HFFc6 (cell line): ENCODE measurements around the gene TRABD2B. TPM values are rescaled to one million over a fixed set of nuclear protein-coding genes. Genes with fewer than 3 reads are reported as not detected.

Experiments used
- DNase-seq: peaks from one replicate; pipeline ENCODE4 v3.0.0-alpha.2; 2018
- H3K27ac Mint-ChIP-seq: 2 replicates; pipeline ENCODE4 v1.8.0; 2020; ENCODE audit warnings: mild to moderate bottlenecking, mixed read lengths
- H3K27me3 Mint-ChIP-seq: 2 replicates; pipeline ENCODE4 v1.8.0; 2021; ENCODE audit warnings: mild to moderate bottlenecking, moderate library complexity, mixed read lengths; ENCODE audit not compliant: insufficient read depth
- H3K36me3 Mint-ChIP-seq: 2 replicates; pipeline ENCODE4 v1.8.0; 2021; ENCODE audit warnings: low read depth, mixed read lengths
- H3K4me1 Mint-ChIP-seq: 2 replicates; pipeline ENCODE4 v1.8.0; 2020; ENCODE audit warnings: low read depth, mixed read lengths
- H3K4me3 Mint-ChIP-seq: 2 replicates; pipeline ENCODE4 v1.8.0; 2020; ENCODE audit warnings: mild to moderate bottlenecking, moderate library complexity, mixed read lengths
- H3K9me3 Mint-ChIP-seq: 2 replicates; pipeline ENCODE4 v1.8.0; 2020; ENCODE audit warnings: mild to moderate bottlenecking, mixed read lengths
- CTCF ChIP-seq: fragments of 200-600 bp; sonication (generic); IDR thresholded peaks from 2 replicates; pipeline ENCODE4 v1.5.0; 2021; ENCODE audit warnings: antibody characterized with exemption, mild to moderate bottlenecking
- total RNA-seq, 6 experiments: library from RNA; stranded (reverse); fragmentation: NEBNext Ultra II Directional; extraction: Animal tissue kit (Norgen Biotek cat#: 25700); gene quantifications; 2 replicates in 1 of 6; 3 replicates in 5 of 6; pipeline ENCODE4 v1.2.3, GENCODE V29; 2021

The TRABD2B gene
- total RNA-seq, 6 experiments from 2014 or later = not detected

GRCh38 chr1:47852006-47852718 is 145.0 kb downstream of the TRABD2B start:
- DNase-seq = no peak
- TF ChIP-seq CTCF = no peak
- H3K36me3 Mint-ChIP-seq = no peaks in the 10 kb centered on the region
- H3K9me3 Mint-ChIP-seq = peaks cover 18% of the 10 kb centered on the region
- H3K27me3 Mint-ChIP-seq = no peaks in the 10 kb centered on the region
- no peaks in the 10 kb centered on the region for H3K4me1 Mint-ChIP-seq
- H3K4me3 Mint-ChIP-seq = no peak overlapping the region
- no peak overlapping the region for H3K27ac Mint-ChIP-seq

DNA sequence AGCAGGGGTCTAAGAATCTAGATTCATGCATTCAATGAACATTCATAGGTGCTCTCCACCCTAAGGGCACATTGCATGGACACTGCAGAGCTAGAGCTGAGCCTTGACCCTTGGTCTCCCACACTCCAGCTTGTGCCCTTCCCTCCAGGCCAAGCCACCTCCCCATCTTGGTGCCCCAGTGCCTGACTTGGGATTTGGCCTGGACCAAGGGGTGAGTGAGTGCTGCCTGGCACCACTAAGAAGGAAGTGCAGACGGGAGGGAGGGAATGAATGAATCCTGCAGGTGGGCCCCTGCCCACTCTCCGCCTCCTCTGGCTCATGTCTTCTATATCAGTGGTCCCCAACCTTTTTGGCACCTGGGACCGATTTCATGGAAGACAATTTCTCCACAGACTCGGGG is 146.7 kb downstream of the TRABD2B start:
- Mint-ChIP-seq H3K9me3 (peaks cover 25% of the 10 kb centered on the region), H3K27ac (no peak overlapping the region), H3K36me3 (no peaks in the 10 kb centered on the region), H3K4me1 (no peaks in the 10 kb centered on the region), H3K27me3 (no peaks in the 10 kb centered on the region), H3K4me3 (no peak overlapping the region)
- no peak for TF ChIP-seq CTCF
- DNase-seq = no peak

DNA sequence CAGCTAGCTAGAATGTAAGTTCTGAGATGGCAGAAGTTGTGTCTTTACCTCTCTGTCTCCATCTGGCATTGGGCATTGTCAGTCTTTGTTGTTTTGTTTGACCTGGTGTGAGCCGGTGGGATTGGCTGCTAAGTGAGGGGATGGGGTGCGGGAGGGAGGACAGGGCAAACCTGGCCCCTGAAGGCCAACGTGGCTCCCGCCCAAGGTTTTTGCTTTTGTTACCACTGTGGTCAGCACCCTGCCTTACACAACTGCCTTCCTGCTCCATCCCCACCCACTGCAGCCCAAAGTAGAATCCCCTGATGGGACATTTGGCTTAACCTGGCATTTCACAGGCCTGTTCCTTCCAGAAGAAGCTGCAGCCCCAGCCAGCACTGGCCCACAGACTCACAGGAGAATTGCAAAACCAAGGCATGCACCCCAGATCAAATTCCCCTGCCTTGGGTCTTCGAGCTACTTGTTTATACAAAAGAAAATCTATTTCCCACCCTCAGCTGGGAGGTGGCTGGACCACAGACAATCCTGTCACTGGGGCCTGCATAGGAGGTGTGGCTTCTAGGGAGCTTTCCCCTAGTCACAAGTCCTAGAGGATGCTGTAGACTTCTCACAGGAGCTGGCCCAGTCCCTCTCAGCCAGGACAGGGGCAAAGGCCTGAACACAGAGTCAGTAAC is 147.5 kb downstream of the TRABD2B start:
- H3K27me3 Mint-ChIP-seq = no peaks in the 10 kb centered on the region

DNA sequence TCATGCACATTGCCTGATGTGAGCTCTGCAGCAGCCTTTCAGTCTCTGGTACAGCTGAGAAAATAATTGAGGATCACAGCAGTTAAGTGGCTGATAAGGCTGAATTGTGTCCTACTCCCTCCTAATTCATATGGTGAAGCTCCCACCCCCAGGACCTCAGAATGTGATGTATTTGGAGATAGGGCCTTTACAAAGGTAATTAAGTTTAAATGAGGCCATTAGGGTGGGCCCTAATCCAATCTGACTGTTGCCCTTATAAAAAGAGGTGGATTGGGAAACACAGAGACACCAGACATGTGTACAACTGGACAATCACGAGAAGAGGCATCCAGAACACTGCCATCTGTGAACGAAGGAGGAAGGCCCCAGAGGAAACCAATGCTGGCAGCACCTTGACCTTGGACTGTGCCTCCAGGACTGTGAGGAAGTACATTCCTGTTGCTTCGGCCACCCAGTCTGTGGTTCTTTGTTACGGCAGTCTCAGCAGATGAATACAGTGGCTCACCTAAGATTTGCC is 148.1 kb downstream of the TRABD2B start:
- Mint-ChIP-seq H3K9me3 (peaks cover 21% of the 10 kb centered on the region), H3K27me3 (no peaks in the 10 kb centered on the region)

More for the DNA sequence above, 147.5 kb downstream of the TRABD2B start:
- Mint-ChIP-seq H3K9me3 (peaks cover 25% of the 10 kb centered on the region), H3K4me1 (no peaks in the 10 kb centered on the region), H3K27ac (no peak overlapping the region), H3K36me3 (no peaks in the 10 kb centered on the region), H3K4me3 (no peak overlapping the region)
- no peak for TF ChIP-seq CTCF
- DNase-seq = no peak

GRCh38 chr1:47847763-47848162 is 149.4 kb downstream of the TRABD2B start:
- Mint-ChIP-seq H3K4me3 (no peak overlapping the region), H3K36me3 (no peaks in the 10 kb centered on the region), H3K27ac (no peak overlapping the region), H3K4me1 (no peaks in the 10 kb centered on the region), H3K27me3 (0 out of 2 replicates have a peak, but pooled peaks cover 2% of the 10 kb centered on the region), H3K9me3 (peaks cover 25% of the 10 kb centered on the region)
- TF ChIP-seq CTCF = no peak
- DNase-seq = no peak

More for the DNA sequence above, 148.1 kb downstream of the TRABD2B start:
- no peak overlapping the region for H3K4me3 Mint-ChIP-seq
- no peak for DNase-seq
- no peak for TF ChIP-seq CTCF
- H3K36me3 Mint-ChIP-seq = no peaks in the 10 kb centered on the region
- H3K27ac Mint-ChIP-seq = no peak overlapping the region
- no peaks in the 10 kb centered on the region for H3K4me1 Mint-ChIP-seq
